ENCODE data around the gene ZNF799.

DNA sequence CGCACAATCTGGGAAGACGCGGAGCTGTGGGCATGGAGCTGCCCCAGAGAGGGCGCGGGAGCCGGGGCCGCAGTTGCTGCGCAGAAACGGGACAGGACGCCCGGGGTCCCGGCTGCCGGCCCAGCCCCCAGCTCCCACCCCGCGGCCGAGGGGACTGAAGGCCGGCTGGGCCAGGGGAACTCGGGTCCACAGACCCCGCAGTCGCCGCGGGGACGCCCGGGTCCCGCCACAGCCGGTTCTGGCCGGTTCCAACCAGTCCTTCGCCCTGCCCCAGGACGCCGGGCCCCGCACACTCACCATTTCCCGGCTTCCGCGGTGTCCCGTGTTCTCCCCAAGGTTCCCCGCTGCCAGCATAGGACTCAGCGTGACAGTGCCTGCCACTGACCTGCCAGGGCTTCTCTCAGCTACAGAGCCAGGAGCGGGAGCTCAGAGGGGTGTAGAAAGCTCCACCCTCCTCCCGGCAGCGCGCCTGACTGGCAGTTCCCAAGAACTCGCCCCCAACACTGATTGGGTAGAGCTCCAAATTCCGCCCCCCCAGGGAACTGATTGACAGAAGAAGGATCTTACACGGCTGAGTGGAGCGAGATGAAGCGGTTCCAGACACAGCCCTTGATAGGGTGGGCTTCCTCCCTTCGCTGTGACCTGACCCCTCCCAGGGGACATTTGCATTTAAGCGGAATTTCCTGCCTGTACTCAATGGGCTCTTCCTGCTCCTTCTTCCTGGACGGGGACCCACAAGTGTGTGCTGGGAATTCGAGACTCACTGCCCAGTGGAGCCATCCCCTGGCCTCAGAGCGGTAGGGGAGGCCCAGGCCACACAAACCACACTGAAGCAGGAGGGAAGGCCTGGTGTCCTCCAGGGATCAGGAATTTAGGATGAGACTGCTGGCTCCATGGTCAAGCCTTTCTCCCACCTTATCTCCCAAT lies 35.6 kb downstream of the ZNF799 start, which contains the start of gene ZNF442:
- TF ChIP-seq CTCF (conservative IDR thresholded peaks at IDR 0.05; ENCODE audit: low read length): peak; percentile 40
- no peak for TF ChIP-seq EZH2phosphoT487 (IDR thresholded peaks at IDR 0.05; ENCODE audit: borderline replicate concordance)

Measured in Loucy (cell line).